ENCODE measurements around the gene CDK14. TPM values are rescaled to one million over a fixed set of nuclear protein-coding genes. Genes with fewer than 3 reads are reported as not detected.

CDK14 gene
- total RNA-seq, 4 donors from 2014 or later = 3.5 to 5.1 (median 3.9) TPM

DNA sequence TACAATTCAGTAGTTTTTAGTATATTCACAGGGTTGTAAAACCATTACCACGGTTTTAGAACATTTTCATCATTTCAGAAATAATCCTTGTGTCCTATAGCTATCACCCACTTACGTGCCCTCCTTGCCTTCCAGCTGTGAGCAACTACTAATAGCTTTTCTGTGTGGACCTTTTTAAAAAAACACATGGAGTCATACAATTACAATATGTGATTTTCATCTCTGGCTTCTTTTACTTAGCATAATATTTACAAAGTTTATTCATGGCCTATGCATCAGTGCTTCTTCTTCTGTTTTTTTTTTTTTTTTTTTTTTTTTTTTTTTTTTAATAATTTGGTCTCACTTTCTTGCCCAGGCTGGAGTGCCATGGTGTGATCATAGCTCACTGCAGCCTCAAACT, 76.1 kb downstream of the CDK14 start:
- TF ChIP-seq EP300 (IDR thresholded peaks at IDR 0.05) (no peak), POLR2A (IDR thresholded peaks at IDR 0.05) (no peak), POLR2AphosphoS5 (IDR thresholded peaks at IDR 0.05) (no peak)
- TF ChIP-seq, protein P1, sequence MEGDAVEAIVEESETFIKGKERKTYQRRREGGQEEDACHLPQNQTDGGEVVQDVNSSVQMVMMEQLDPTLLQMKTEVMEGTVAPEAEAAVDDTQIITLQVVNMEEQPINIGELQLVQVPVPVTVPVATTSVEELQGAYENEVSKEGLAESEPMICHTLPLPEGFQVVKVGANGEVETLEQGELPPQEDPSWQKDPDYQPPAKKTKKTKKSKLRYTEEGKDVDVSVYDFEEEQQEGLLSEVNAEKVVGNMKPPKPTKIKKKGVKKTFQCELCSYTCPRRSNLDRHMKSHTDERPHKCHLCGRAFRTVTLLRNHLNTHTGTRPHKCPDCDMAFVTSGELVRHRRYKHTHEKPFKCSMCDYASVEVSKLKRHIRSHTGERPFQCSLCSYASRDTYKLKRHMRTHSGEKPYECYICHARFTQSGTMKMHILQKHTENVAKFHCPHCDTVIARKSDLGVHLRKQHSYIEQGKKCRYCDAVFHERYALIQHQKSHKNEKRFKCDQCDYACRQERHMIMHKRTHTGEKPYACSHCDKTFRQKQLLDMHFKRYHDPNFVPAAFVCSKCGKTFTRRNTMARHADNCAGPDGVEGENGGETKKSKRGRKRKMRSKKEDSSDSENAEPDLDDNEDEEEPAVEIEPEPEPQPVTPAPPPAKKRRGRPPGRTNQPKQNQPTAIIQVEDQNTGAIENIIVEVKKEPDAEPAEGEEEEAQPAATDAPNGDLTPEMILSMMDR (IDR thresholded peaks at IDR 0.05) = no peak
- Histone ChIP-seq H3K36me3 (no peaks in the 10 kb centered on the region), H3K4me3 (no peak overlapping the region), H3K4me1 (no peaks in the 10 kb centered on the region), H3K9me3 (no peaks in the 10 kb centered on the region), H3K27ac (no peak overlapping the region), H3K27me3 (no peaks in the 10 kb centered on the region)
- 84% methylated on average over 2 of the region's 2 CpGs for WGBS
- DNase-seq (ENCODE audit: low spot score in 2 of 2) = no peak

DNA sequence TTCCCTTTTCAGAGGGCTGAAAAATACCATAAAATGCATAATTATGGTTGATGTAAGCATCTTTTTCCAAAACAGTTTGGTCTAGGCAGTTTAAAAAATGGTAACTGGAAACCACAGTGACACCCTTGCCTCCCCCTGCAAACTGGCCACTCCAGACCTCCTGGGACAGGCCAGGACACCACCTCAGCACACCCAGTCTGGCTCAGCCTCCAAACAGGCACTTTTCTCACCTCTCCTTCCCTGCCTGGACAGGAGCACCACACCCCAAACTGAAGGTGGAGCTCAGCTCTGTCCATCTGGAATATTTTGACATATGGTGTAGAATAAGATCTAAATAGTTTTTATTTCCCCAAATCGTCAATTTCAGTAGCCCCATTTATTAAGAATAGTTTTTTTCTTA, 78.5 kb downstream of the CDK14 start:
- H3K4me1 ChIP-seq = no peaks in the 10 kb centered on the region
- TF ChIP-seq EP300 (IDR thresholded peaks at IDR 0.05) = no peak
- TF ChIP-seq POLR2AphosphoS5 (IDR thresholded peaks at IDR 0.05) = no peak
- no peak for TF ChIP-seq POLR2A (IDR thresholded peaks at IDR 0.05)
- TF ChIP-seq, protein P1 (IDR thresholded peaks at IDR 0.05) = no peak
- no peak for DNase-seq (ENCODE audit: low spot score in 2 of 2)
- no peaks in the 10 kb centered on the region for H3K9me3 ChIP-seq
- no peaks in the 10 kb centered on the region for H3K36me3 ChIP-seq
- no peak overlapping the region for H3K27ac ChIP-seq
- H3K27me3 ChIP-seq = no peaks in the 10 kb centered on the region
- H3K4me3 ChIP-seq = no peak overlapping the region
- WGBS = 69% methylated on average over 1 of the region's 1 CpG

DNA sequence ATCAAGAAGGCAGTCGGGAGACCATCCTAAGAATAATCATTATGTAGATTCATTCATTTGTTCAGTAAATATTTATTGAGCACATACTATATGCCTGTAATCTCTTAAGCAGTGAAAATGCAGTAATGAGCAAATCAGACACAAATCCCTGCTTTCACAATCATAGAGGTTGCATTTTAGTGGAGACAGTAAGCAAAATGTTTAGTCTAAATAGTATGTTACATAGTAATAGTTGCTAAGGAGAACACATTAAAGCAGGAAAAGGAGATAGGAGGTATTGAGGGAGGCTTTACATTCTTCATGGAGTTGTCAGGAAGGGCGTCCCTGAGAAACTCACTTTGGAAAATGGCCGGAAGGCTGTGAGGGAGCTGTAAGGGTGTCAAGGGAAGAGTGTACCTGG, 79.9 kb downstream of the CDK14 start:
- H3K4me1 ChIP-seq = no peaks in the 10 kb centered on the region
- no peak for TF ChIP-seq EP300 (IDR thresholded peaks at IDR 0.05)
- TF ChIP-seq, protein P1 (IDR thresholded peaks at IDR 0.05) = no peak
- no peak for TF ChIP-seq POLR2A (IDR thresholded peaks at IDR 0.05)
- TF ChIP-seq POLR2AphosphoS5 (IDR thresholded peaks at IDR 0.05) = no peak
- H3K9me3 ChIP-seq = no peaks in the 10 kb centered on the region
- no peak overlapping the region for H3K4me3 ChIP-seq
- no peaks in the 10 kb centered on the region for H3K36me3 ChIP-seq
- DNase-seq (ENCODE audit: low spot score in 2 of 2) = no peak
- H3K27ac ChIP-seq = no peak overlapping the region
- 96% methylated on average over 3 of the region's 3 CpGs for WGBS
- H3K27me3 ChIP-seq = no peaks in the 10 kb centered on the region

DNA sequence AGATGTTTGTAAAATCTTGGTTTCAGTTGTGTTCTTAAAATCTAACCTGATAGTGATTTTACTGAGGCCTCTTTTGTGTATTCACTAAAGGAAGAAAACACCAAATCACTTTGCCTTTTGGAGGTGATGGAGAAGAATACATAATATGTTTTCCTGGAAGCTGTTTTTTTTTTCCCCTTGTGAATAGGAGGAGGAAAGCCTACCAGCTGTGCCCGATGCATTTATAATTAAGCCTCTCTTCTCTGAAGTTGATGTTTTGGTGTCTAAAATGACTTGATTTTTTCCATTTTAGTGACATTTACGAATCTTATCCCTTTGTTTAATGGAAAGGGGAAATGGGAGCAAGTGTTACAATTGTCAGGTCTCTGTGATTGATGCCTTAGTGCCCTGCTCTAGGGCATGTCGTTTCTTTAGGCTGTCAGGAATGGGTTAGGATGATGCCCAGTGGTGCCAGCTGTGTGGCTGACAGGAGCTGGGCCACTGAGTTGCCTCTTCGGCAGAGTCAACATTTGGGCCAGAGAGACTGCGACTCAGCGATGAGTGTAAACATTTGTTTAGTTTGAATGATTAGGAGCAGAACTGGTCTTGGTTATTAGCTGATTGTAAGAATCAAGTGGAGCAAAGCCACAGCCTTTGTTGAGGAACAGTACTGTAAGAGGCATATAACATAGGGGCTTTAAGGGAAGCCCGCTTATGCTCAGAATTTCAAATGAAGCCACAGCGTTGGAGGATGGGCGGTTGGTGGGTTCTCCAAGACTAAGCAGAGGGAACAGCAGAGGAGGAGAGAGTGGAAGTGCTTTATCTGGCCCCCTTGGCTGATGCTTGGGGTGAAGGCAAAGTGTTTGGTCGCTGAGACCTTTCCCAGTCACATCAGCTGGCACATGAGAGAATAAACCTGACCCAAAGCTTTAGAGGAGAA, 81.6 kb downstream of the CDK14 start:
- no peak for DNase-seq (ENCODE audit: low spot score in 2 of 2)
- Histone ChIP-seq H3K9me3 (no peaks in the 10 kb centered on the region), H3K4me1 (no peaks in the 10 kb centered on the region), H3K4me3 (no peak overlapping the region), H3K27me3 (no peaks in the 10 kb centered on the region), H3K36me3 (no peaks in the 10 kb centered on the region), H3K27ac (no peak overlapping the region)
- 47% methylated on average over 10 of the region's 10 CpGs for WGBS
- TF ChIP-seq, protein P1 (IDR thresholded peaks at IDR 0.05) = no peak
- TF ChIP-seq POLR2AphosphoS5 (IDR thresholded peaks at IDR 0.05) (no peak), POLR2A (IDR thresholded peaks at IDR 0.05) (no peak), EP300 (IDR thresholded peaks at IDR 0.05) (no peak)

DNA sequence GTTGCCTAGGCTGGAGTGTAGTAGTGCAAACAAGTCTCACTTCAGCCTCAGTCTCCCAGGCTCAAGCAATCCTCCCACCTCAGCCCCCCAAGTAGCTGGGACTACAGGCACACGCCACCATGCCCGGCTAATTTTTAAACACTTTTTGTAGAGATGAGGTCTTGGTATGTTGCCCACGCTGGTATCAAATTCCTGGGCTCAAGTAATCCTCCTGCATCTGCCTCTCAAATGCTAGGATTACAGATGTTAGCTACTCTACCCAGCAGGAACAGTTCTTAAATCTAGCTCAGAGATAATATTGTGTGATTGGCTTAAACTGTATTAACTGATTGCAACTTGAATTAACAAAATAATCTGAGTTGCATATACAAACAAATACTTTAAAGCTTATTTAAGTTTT, 82.9 kb downstream of the CDK14 start:
- no peaks in the 10 kb centered on the region for H3K36me3 ChIP-seq
- H3K27ac ChIP-seq = no peak overlapping the region
- H3K4me3 ChIP-seq = no peak overlapping the region
- no peaks in the 10 kb centered on the region for H3K27me3 ChIP-seq
- H3K9me3 ChIP-seq = no peaks in the 10 kb centered on the region
- 45% methylated on average over 3 of the region's 3 CpGs for WGBS
- no peaks in the 10 kb centered on the region for H3K4me1 ChIP-seq
- TF ChIP-seq POLR2AphosphoS5 (IDR thresholded peaks at IDR 0.05) = no peak
- no peak for TF ChIP-seq POLR2A (IDR thresholded peaks at IDR 0.05)
- TF ChIP-seq EP300 (IDR thresholded peaks at IDR 0.05) = no peak
- TF ChIP-seq, protein P1 (IDR thresholded peaks at IDR 0.05) = no peak
- no peak for DNase-seq (ENCODE audit: low spot score in 2 of 2)
